GM18520 (cell line): ENCODE results near the gene RAPGEF5.

Source experiments
- ATAC-seq: cut with Tn5 transposase; IDR thresholded peaks from one replicate; pipeline ENCODE4 v1.9.1; 2021; ENCODE audit not compliant: unreplicated experiment

The RAPGEF5 gene, protein sequence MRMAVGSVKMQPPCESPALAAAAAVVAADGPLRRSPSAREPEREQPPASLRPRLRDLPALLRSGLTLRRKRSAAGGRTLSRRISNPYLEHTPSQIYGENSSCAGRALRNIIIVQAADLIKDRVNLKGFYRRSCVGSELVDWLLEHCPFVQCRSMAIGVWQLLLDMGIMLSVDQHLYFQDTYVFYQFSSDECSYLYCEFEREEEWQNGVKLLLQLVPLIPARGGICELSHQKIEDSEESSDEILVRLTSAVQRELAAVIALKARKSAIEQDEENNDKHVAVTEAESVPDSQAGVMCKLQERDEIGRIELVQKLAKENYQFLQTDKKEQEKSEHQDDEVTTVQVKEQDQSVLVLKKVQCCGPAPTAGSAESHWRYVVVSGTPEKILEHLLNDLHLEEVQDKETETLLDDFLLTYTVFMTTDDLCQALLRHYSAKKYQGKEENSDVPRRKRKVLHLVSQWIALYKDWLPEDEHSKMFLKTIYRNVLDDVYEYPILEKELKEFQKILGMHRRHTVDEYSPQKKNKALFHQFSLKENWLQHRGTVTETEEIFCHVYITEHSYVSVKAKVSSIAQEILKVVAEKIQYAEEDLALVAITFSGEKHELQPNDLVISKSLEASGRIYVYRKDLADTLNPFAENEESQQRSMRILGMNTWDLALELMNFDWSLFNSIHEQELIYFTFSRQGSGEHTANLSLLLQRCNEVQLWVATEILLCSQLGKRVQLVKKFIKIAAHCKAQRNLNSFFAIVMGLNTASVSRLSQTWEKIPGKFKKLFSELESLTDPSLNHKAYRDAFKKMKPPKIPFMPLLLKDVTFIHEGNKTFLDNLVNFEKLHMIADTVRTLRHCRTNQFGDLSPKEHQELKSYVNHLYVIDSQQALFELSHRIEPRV

DNA sequence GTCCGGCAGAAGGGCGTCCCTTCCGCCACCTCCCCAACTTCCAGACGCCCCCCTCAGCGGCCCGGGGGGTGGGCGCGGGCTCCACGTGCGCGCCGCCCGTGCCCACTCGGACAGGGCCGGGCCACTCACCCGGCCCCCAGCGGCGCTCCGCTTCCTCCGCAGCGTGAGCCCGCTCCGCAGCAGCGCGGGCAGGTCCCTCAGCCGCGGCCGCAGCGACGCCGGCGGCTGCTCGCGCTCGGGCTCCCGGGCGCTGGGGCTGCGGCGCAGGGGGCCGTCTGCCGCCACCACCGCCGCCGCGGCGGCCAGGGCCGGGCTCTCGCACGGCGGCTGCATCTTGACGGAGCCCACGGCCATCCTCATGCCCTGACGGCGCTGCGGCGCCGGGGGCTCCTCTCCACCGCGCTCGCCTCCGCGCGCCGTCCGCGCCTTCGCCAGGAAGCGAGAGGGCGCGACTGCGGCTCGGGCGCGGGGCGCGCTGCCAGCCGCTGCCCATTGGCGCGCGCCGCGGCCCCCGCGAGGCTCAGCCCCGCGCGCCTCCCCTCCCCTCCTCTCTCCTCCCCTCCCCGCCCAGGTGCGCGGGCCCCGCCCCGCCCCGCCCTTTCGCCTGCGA, at the start of gene RAPGEF5:
Gene RAPGEF5 (minus strand): TSS at position 454 of the 610 bp plus-strand sequence. CDS start 94 bp downstream, at position 360.
- peak; percentile 51 for ATAC-seq

DNA sequence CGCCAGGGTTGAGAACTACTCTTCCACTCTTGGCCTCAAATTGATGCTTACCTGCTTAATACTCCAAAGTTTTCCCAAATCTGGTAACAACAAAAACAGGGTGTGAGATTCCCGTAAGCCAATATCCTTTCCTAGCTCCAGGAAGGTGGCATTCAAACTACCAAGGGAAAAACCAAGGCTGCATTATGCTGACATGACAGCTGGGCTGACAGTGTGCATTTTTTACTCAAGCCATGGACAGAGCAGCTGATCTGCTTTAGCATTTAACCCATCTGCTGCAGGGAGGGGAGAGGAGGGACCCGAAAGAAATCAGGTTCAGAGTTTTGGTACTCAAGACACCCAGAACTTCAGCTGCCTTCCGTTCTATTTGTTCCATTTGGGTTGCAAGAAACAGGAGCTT, 49.8 kb upstream of the RAPGEF5 start:
- ATAC-seq = no peak

DNA sequence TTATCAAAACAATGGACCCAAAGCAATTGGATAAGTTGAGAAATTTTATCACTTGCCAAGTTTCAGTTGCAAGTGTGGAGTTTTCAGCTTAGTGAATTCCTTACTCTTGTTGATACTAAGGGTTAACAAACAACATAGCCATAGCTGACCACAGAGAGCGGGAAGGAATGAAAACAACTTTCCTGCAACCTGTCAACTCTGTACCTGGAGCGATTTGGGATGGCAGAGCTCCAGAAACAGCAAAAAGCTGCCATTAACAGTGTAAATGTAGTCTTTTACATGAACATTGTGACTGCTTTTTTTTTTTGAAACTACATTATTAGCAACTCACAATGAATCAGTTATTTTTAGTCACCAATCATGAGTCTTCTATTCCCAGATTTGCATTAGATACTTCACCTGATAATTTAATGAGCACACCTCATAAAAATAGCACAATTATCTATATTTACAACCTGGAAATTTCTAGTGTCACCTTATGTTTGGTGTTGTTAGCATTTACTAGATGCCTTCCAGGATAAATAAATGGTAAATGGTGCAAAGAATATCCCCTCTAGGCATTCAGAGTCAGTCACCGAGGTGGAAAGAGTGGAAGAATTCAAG, 47.6 kb upstream of the RAPGEF5 start:
- ATAC-seq = no peak

DNA sequence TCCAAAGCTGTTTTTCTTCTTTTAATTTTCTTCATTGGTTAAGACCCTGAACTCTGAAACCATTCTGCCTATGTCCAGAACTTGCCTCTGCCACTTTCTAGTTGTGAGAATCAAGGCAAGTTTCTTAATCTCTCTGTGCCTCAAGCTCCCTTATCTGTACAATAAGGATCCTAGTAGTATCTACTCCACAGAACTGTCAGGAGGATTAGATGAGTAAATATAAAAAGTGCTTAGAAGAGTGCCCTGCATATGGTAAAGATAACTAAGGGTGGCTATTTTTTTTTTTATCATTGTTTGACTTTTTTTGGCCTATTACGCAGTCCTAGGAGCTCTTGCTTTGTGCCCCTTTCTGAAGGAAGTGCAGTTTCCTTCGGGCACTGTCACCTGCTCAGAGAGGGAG, 46.4 kb upstream of the RAPGEF5 start:
- ATAC-seq = no peak

DNA sequence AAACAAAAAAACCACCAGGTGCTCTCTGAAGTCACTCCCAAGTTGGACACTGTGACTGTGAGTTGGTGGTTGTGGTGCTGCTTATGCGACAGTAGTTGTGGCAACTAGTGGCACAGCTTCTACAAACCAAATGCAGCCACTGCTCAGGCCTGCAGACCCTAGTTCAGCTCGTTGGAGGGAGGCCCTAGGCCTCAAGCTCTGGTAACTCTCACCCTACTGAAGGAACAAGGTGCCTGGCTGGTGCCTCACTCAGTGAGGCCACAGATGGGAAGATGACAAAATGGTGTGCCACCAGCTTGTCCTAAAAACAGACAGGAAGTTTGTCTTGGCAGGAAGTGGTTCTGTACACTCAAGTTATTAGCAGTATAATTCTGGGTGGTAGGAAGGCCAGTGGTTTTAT, 45.3 kb upstream of the RAPGEF5 start:
- ATAC-seq = no peak

DNA sequence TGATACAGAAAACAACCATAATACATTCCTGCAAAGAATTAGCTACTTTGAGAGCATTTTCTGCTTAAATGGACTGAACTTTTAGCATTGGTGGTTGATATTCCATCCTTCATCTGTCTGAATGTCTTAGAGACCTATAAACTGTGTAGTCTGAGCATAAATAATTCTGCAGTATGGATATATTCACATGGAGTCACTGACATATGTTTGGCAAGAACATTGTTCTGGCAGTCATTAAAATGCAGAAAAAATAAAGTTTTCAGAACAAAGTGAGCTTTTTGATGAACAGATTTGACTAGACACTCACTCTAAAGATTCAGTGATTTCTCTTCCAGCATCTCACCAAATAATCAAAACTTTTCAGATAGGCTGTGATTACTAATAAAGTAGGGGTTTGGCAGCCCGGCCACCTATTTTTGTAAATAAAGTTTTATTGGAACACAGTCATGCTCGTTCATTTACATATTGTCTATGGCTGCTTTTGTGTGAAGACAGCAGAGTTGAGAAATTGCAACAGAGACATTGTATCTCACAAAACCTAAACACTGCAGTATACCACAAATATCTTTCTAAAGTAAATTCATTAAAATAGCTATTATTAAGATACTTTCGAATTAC, 44.1 kb upstream of the RAPGEF5 start:
- no peak for ATAC-seq

DNA sequence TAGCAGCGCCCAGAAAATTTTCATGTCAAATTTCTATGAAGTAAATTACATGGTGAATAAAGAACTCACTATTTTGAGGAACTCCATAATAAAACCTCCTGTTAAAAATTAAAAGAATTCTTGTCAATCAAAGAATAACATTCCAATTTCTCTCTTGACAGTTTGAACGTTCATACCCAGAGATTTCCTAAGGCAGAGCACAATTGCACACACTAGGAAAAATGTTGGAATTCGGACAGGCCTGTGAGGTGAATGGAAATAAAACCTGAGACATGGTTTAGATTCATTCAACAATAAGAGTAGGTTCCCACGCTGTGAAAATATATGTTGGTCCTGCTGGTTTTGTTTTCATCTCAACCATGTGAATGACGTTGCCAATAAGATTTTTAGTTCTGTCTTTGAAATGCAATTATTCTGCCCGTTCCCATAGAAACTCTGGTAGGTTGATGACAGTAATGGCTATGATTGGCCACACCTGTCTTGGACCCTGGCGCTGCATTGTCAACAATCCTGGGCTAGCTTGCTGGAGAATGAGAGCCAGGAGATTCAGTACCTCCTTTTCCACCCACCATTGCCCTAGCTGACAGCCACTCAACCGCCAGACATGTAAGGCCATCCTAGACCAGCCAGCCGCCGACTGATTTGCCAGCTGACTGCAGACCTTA, 43.3 kb upstream of the RAPGEF5 start:
- no peak for ATAC-seq

DNA sequence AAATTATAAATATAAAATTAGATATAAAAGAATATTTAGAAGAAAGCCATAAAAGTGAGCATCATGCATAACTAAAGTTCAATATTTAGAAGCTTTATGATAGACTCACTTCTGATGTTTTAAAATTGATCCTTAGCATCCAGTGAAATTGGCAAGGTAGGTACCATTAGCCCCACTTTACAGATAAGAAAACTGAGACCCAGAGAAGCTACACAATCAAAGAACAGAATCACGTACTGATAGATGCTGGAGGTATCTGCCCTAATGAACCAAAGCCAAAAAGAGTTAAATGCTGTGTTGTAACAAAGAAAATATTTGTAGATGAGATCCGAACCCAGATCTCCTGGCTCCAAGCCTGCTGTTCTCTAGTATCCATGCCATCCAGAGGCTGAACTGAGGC, 42.6 kb upstream of the RAPGEF5 start:
- no peak for ATAC-seq

DNA sequence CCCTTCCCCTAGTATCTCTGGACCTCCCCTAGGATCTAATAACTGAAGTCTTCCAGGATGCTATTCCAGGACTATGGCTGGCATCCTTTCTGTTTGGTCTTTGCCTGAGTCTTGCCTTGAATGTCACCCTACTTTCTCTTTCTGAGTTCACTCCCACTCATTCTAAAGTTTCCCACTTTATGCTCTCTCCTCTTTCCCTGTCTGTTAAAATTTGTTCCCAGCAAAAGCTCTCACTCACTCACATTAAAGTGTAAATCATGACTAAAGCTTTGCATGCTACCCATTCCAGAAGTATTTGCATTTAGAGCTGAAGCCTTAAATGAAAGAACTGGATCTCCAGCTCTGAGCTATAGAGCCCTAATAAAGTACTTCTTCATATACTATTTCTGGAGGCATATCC, 42.1 kb upstream of the RAPGEF5 start:
- ATAC-seq = no peak

DNA sequence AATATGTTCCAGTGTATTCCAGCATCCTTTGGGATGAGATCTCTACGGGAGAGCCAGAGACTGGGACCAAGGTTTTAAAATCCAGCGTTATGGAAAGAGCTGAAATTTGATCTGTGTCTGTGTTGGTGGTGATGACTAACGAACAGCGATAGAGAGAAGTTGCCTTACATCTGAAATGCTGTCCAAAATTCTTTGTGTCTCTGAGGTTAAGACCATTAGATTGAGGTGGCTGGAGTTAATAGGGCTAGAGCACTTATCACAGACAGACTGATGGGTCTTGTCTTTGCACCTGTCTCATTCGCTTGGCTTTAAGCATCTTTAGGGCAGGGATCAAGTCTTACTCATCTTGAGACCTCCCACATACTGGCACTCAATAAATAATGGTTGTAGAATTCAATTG, 41.0 kb upstream of the RAPGEF5 start:
- ATAC-seq = no peak

DNA sequence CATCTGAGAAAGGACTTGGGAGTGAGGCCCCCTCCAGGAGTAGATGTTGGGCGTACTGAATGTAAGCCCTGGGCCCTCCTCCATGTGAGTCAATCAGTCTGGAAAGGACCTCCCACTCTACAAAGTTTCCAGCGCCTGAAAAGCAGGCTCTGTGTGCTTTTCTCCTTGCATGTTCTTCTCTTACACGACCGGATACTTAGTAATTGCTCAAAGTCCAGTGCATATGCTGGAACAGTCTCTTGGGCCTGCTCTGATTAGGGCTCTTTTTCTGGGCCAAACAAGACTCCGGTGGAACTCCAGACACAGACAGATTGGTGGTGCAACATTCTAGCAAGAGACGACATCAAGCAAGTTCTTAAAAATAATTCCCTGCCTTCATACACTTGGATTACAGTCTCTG, 38.3 kb upstream of the RAPGEF5 start:
- ATAC-seq = no peak

DNA sequence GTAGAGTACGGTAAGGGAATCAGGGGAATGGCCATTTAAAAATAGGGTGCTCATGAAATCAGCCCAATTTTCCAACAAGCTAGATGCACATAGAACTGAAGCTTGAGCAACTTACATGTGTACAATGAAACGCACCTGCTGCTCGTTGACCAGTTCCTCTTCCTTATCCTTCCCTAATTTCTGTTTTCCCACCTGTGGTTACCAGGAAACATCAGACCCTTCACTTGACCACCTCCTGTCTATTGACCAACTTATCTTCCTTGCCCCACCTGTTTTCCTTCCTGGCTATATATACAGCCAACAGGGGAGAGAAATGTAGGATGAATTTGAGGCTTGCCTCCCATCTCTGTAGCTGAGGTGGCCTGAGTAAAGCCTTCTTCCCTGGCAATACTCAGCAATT, 37.8 kb upstream of the RAPGEF5 start:
- no peak for ATAC-seq

DNA sequence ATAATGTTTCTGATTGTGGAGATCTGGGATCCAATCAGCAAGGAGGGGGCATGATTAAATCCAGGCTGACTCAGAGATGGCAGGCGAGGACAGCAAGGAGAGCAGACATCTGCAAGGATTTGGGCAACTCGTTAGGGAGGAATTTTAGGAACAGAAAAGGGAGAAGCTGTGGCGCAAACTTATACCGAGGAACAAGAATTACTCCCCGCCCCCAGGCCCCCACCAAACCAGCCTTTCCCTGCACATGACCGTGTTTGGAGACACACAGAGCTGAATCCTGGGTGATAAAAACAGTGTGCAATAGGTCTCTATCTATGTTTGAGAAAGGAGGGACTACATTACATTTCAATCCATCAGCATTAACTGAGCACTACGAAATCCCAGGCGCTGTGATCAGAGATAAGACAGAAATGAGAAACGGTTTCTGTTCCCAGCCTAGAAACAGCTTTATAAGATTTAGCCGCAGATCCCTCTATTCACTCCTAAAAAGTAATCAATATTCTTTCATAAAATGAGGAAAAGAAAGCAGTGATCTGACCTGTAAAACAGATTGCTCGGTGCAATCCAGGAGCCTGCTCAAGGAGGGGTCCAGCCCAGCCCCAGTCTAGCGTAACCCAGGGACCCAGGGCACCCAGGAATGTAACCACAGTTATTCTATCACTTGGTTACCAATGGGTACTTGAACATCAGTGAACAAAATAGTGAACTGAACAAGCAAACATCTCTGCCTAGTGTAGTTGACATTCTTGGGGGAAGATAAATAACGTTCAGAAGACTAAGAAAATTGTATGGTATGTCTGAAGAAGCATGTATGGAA, 37.2 kb upstream of the RAPGEF5 start:
- ATAC-seq = no peak

DNA sequence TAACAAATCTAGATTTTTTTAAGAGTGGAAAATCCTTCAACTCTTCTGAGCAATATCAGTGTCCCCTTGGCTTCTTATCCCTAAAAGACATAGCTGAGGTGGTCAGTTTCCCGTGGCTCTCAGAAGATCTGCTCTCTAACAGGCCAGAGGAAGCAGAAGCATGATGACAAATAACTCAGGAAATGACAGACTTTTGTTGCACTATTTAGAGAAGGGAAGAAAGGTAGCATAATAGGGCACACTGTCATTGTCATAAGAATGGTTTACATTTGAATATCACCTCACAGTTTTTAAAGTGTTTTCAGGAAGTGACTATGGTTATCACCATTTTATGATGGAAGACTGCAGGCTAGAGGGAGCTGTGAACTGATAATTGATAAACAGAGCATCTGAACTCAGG, 33.6 kb upstream of the RAPGEF5 start:
- no peak for ATAC-seq

DNA sequence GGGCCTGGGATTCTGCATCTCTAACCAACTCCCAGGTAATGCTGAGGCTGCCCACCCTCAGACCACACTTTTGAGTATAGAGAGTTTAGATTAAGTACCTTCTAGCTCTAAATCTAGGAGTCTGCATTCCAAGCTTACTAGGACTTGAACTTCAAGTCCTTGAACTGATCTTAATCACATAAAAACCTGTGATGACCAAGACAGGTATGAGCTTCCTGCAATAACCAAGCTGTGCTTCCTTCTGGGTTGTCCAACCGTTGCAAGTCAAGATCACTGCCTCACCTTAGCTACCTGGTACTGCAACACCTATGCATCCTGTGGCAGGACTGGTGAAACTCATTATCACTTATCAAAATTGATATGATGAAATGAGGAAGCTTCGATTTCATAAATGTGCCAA, 32.9 kb upstream of the RAPGEF5 start:
- ATAC-seq = no peak

DNA sequence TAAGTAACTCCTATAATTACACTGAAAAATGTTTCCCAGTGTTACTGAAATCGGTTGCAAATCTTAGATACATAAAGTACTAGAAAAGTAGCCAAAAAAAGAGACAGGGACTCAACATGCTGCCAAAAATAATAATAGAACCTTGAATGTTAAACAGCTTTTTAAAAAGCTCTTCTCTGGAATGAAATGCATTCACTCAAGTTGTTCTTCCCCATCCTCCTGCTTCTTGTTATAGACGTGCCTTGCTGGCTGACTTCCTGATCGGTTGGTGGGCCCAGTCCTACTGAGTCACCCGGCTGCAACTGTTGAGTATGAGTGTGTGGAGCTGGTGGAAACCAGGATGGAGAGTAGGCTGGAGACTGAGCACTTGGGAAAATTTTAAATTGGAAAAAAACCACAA, 30.6 kb upstream of the RAPGEF5 start:
- no peak for ATAC-seq

DNA sequence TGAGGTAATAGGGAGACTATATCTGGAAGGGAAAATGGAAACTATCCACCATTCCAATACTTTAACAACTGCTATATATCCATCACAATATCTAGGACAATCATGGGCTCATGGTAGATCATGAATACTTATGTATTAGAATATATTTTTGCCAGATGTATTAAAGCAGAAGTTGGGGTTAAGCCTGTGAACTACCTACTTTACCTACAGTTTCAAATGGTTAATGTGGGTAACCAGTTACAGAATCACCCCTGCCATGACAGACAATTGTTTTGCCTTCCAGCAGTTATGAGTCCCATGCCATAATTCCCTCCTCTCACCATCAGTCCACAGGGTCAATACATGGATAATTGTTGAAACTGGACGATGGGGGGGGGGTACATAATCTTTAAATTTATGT, 29.9 kb upstream of the RAPGEF5 start:
- peak; percentile 58 for ATAC-seq

DNA sequence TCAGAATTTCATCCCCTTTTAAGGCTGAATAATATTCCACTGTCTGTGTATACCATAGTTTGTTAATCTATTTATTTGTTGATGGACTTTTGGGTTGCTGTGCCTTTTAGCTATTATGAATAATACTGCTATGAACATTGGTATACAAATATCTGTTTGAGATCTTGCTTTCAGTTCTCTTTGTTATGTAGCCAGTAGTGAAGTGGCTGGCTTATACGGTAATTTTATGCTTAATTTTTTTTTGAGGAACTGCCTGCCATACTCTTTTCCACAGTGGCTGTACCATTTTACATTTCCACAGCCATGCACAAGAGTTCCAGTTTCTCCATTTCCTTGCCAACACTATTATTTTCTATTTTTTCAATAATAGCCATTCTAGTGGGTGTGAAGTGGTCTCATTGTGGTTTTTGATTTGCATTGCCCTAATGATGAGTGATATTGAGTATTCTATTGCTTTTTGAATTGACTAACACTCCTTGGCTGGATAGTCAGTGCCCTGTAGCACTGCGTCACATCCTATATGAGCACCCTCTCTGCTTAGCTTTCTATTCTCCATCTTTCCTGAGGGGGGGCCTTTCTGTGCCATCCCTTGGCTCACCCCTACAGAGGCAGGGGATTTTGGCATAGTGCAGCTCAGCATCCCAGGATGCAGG, 29.4 kb upstream of the RAPGEF5 start:
- ATAC-seq = peak; percentile 78

DNA sequence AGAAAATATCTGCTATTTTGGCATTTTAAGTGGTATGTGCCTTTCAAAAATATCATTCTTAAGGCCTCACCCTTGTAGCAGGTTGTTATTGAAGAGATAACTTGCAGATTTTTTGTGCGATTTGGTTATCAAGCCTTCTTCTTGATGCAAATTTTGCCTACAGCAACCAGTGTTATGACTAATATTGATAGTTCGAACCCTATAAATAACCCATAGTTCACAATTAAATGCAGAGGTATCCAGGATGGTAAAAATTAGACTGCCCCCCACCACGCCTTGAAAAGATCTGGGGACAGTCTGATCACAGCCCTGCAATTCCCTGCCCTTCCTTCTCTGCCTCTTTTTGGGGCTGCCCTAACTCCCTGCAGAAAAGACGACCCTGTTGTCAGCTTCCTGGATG, 28.4 kb upstream of the RAPGEF5 start:
- no peak for ATAC-seq
